HG03175 (cell line): Measurements from ENCODE around the gene FAM228B.
A peak's percentile ranks its signal among the peaks of the same experiment; 100 is the strongest.
"Not testable (repeated sequence)": the region's sequence is repeated elsewhere in the genome, so short reads cannot be mapped to it uniquely, and the experiment has no call there.

Source experiments
- ATAC-seq: cut with Tn5 transposase; IDR thresholded peaks from one replicate; pipeline ENCODE4 v1.9.1; 2021; ENCODE audit warnings: mild to moderate bottlenecking, moderate library complexity; ENCODE audit not compliant: unreplicated experiment

The FAM228B gene

DNA sequence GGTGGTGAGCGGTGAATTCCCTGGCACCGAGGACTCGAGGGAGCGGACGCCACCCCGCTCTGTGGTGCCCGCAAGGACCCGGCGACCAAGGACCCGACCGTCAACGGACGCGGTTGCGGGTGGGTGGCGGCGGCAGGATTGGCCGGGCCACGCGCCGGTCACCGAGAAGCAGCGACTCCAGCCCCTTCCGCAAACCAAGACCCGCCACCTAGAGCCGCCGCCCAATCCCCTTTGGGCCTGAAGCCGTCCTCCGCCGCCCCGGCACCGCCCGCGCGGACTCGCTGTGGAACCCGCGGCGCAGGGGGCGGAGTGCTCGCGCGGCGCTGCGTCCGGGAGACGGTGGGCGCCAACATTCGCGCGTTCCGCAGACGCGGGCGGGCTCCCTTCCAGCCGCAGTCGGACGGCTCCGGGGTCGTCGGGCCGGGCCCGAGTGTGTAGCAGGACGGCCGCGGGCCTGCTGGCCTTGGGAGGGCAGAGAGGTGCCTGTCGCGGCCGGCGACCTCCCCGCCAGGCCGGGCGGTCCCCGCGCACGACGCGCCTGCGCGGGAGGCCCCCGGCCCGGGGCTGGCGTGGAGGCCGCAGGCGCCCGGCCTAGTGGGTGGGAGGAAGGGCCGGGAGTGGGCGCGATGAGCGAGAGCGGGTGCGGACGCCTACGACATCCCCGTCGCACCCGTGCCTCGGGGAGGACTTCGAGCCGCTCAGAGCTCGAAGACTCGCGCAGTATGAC is at the start of gene FAM228B, which contains the start of gene PFN4:
FAM228B (plus strand) TSS at position 275 of the 727 bp plus-strand sequence. CDS start 893 bp downstream, outside the sequence.
PFN4 (minus strand) TSS at position 140 of the 727 bp plus-strand sequence. CDS start 799 bp downstream, outside the sequence.
- ATAC-seq = peak; percentile 91

DNA sequence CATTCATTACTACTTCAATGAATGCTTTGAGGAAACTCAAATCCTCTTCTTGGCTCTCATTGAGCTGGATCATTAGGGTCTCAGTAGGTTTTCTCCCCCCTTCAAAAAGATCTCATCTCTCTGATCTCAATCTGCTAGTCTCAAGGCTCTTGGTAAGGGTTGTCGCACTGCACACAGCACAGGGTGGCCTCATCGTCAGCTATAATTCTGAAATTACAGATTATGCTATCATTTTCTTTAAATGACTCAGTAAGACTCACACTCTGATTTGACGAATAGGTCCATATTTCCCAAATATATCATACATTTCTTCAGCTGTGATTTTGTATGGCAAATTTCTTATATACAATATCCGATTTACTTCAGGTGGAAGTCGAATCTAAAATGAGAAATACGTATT is 49.5 kb upstream of the FAM228B start:
- ATAC-seq = no peak

DNA sequence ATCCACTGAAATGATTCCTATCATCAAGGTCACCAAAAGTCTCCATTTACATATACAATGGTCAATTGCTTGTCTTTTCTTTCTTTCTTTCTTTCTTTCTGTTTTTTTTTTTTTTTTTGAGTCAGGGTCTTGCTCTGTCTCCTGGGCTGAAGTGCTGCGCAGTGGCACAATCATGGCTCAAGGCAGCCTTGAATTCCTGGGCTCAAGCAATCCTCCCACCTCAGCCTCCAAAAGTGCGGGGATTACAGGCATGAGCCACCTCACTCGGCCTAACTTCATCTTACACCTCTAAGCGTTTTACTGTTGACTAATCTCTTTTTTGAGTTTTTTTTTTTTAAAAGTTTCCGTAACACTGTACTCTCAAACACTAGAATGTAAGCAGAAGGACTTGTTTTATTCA is 48.0 kb upstream of the FAM228B start:
- ATAC-seq = no peak

DNA sequence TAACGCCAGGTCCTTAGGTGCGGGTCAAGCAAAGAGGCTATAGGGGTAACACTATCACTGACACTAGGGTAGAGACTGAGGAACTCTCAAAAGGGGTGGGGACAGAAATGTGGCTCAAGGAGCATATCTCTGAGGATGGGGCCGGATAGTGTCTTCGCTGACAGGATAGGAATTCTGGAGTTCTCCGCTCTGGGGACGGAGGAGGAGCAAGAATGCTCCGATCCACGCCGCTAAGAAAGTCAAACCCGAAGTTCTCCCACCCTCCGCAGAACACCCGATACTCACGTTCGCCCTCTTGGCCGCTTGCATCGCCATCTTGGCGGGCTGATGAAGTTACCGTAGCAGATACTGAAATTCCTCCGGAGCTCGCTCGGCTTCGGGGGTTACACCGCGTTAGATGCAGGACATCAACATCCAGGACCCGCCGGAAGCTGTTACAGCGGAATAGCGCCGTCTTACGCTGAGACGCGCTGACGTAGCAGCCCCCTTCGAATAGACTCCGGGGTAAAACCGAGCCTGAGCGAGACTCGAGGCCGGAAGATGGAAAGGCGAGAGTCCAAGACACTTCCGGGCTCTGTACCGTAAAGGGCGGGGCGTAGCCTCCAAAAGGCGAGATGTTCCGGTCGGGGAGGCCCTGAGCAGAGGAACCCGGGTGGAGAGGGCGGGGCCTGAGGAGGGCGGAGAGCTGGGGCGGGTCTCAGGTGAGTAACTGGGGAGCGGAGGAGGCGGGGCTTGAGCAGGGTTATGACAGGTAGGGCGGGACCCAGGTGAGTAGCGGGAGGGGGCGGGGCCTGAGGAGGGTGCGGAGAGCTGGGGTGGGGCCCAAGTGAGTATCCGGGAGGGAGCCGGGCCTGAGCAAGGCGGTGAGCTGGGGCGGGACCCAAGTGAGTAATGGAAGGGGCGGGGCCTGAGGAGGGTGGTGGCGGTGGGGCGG is 47.1 kb upstream of the FAM228B start, which contains the start of gene SF3B6:
SF3B6 (minus strand) TSS at position 412 of the 934 bp plus-strand sequence; CDS start at position 315, 97 bp downstream.
- peak; percentile 94 for ATAC-seq

DNA sequence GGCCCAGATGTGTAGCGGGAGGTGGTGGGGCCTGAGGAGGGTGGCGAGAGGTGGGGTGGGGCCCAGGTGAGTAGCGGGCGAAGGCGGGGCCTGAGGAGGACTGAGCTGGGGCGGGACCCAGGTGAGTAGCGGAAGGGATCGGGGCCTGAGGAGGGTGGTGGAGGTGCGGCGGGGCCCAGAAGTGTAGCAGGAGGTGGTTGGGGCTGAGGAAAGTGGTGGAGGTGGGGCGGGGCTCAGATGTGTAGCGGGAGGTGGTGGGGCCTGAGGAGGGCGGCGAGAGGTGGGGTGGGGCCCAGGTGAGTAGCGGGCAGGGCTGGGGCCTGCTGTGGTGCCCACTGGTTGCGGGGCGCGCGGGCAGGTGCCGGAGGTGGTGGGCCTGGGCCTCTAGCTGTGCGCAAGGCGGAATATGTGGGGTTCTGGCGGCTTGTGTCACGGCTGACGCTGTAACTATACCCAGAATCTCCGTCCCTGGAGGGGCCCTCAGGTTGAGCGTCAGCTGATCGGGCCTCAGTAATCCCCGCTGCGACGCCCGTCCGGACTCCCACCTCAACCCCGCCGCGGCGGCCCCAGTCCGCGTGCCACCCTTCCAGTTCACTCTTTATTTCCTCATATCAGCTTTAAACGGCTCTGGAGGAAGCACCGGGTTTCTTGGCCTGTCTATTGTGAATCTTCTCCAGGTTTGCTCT is 46.3 kb upstream of the FAM228B start:
- peak; percentile 7 for ATAC-seq

DNA sequence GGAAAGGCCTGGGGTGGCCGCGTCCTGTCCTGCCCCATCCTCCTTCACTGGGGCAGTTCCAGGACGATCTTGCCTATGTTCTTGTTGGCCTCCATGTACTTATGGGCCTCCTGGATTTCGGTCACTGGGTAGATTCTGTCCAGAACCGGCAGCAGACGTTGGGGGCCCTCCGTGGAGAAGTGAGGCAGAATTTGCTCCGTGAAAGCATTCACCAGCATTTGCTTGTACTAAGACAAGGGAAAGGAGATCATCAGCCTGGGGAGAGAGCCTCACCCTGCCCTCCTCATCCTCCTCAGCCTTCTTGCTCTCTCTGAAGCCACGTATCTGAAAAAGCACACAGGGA is 45.8 kb upstream of the FAM228B start:
- ATAC-seq = no peak

DNA sequence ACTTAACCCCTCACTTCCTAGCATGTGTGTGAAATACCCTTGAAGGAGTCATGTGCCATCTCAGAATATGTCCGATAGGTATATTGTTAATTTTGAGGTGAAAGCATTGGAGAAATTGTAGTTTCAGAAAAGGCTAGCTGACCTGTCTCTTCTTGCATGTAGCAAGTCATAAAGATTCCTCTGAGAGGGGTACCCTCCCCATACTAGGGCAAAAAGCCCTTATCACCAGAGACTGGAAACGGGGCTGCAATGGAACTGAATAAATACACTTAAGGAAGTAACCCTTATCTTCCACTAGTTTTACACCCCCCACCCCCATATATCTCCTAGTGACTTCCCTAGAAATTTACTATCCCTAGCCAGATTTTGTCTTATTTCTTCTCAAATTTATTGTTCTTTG is 45.4 kb upstream of the FAM228B start:
- no peak for ATAC-seq

DNA sequence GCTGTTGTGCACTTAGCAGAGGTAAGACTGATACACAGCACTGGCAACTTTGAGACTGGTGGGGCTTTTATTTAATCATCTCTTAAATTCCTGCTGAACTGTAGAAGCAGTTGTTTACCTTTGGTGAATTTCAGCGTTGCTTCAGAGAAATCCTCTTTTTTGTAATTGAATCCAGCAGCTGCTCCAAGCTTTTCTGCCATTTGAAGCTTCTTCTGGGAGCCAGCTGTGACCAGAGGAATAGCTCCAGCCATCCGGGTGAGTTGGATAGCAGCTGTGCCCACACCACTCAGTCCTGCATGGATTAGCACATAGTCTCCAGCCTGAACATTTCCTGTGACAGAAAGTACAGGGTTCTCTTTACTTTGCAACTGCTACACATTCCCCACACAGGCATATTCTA is 42.6 kb upstream of the FAM228B start:
- ATAC-seq = no peak

DNA sequence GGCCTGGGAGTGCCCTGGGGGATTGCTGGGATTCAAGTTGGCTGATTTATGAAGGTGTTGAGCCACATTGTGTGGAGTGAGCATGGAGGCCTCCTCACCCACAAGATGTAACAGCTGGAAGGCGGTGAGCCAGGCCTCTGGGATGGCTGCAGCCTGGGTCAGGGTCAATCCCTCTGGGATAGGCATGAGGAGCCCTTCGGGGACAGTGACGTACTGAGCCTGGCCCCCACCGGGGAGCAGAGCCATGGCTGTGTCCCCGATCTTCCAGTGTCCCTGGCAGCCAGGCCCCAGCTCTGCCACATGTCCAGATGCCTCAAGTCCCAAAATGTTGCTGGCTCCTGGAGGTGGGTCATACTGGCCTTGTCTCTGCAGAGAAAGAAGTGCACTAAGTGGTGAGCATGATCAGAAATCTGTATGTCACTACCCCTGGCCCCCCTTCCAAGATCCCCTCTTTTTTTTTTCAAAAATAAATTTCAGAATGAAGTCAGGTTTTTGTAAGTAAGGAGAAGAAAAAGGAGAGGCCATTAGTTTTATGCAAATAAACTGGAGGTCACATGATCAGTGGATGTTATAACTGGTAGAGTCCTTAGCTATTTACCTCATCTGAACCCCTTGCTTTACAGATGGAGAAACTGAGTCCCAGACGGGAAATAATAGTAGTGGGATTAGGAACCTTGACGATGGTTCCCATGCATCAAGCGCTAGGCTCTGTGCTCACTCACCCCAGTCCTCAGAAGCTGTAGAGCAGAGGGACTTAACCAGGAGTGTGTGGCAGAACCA is 40.3 kb upstream of the FAM228B start:
- no peak for ATAC-seq

DNA sequence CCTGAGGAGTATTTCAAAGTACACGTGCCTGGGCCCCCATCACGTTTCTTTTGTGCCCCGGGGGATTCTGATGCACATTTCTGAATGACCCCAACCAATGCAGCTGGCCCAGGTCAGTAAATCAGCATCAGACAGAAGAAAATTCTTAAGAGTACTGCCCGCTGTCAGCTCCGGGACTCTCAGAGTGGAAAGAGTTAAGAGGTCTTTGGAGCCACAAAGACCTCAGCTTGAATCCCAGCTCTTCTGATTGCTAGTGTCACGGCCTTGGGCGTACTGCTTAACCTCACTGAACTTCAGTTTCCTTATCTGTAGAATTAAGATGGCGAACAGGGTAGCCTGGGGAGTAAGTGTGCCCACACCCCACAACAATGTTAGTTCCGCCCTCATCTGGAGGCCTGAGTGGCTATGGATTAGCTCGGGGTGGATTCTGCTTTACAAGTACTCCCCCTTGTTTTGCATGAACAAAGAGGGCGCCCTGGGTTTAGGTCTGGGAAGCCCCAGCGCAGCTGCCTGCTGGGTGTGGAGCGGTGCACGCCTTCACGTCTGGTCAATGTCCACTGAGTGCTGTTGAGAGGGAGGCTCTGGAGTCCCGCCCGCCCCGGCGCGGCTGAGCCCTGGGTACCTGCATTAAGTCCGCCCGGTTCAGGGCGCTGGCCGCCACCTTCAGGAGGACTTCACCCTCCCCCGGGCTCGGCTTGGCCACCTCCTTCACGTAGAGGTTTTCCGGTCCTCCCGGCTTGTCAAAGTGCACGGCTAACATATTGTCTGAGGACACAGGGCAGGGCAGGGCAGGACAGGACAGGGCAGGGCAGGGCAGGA is 39.5 kb upstream of the FAM228B start:
- peak; percentile 77 for ATAC-seq

DNA sequence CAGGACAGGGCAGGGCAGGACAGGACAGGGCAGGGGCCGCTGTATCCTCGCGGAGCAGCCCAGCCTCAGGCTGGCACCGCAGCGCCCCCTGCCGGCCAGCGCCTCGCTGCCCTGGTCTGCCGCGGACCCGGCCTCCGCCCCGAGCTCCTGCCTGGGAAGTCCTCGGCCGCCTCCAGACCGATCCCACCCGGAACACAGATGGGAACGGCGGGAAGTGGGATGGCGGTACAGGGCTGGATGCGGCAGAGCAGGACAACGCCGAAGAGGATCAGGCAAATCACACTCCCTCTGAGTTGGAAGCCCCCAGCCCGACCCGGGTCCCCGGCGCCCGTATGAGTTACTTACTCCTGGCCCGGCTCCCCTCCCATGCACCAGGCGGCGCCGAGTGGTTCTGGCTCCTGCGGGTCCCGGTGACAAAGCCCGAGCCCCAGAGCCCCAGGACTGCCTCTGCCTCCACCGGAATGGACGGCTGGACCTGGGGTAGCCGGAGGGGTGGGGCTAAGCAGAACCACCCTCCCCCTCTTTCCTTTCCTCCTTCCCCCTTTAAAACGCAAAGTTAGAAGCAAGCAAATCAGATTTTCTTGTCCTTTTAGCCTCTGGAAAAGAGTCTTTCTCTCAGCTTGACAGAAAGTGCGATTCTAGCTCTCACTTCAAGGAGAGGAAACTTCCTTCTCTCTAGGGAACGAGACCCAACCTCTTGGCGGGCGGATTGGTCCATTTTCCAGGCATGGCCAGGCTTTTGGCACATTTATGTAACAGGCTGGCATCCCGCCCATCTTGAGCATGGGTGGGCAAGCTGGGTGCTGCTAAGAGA is 38.7 kb upstream of the FAM228B start, which contains the start of gene TP53I3:
TP53I3 (minus strand) TSS at position 449 of the 814 bp plus-strand sequence. CDS start 508 bp downstream, outside the sequence.
- peak; percentile 85 for ATAC-seq

DNA sequence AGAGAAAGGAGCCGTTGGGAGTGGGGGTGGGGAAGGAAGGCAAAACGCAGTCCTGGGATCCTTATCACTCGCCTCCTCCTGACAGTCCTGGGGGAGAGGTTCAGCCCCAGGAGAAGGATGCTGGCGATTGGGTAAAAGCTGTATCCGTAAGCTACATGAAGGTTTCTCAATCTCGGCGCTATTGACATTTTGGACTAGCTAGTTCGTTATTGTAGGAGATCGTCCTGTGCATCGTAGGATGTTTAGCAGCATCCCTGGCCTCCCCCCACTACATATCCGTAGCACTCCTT is 38.1 kb upstream of the FAM228B start:
- ATAC-seq = no peak

DNA sequence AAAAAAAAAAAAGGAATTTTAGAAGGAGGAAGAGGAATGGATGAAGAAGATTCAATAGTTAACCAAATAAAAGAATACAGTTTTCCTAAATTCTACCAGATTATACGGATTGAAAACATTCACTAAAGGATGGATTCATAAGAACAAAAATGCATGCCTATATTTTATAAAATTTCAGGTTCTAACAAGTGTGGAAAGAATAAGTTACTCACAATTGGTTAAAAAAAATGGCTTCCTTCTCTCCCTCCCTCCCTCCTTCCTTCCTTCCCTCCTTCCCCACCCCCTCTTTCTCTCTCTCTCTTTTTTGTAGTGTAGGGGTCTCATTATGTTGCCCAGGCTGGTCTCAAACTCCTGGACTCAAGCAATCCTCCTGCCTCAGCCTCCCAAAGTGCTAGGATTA is 37.0 kb upstream of the FAM228B start:
- ATAC-seq = no peak

DNA sequence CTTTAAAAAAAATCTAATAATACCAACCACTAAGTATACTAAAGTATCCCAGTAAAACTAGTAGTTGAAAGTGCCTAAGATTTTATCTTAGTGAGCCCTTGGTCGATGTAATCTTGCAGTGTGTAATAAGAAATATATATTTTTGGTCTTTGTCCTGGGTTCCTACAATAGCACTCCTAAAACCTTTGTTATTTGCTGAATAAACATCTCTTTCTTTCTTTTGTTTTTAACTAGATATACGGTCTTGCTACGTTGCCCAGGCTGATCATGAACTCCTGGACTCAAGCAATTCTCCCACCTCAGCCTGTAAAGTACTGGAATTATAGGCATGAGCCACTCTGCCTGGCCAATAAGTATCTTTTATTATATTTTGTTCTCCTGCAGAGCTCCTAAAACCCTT is 36.2 kb upstream of the FAM228B start:
- no peak for ATAC-seq

DNA sequence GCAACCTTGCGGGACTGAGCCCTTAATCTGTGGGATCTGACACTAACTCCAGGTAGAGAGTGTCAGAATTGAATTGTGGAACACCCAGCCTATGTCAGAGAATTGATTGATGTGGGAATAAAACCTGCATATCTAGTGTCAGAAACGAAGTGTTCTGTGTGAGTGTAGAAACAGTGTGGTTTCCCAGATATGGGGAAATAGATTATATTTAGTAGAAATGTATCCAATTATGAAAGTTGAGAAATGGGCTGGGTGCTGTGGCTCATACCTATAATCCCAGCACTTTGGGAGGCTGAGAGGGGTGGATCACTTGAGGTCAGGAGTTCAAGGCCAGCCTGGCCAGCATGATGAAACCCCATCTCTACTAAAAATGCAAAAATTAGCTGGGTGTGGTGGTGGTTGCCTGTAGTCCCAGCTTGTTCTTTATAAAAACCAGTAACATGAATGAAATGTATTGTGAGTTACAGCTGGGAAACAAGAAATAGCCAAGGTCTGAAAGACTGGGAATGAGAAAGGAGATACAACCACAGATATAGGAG is 34.4 kb upstream of the FAM228B start:
- no peak for ATAC-seq

DNA sequence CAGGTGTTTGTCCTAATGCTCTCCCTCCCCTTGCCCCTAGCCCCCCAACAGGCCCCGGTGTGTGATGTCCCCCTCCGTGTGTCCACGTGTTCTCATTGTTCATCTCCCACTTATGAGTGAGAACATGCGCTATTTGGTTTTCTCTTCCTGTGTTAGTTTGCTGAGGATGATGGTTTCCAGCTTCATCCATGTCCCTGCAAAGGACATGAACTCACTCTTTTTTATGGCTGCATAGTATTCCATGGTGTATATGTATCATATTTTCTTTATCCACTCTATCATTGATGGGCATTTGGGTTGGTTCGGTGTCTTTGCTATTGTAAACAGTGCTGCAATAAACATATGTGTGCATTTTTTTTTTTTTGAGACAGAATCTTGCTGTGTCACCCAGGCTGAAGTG is 30.0 kb upstream of the FAM228B start:
- ATAC-seq = not testable (repeated sequence)

DNA sequence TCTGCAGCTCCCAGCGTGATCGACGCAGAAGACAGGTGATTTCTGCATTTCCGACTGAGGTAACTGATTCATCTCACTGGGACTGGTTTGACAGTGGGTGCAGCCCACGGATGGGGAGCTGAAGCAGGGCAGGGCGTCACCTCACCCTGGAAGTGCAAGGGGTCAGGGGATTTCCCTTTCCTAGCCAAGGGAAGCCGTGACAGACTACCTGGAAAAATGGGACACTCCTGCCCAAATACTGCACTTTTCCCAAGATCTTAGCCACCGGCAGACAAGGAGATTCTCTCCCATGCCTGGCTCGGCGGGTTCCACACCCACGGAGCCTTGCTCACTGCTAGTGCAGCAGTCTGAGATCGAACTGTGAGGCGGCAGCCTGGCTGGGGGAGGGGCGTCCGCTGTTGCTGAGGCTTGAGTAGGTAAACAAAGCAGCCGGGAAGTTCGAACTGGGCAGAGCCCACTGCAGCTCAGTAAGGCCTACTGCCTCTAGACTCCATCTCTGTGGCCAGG is 28.0 kb upstream of the FAM228B start:
- not testable (repeated sequence) for ATAC-seq

DNA sequence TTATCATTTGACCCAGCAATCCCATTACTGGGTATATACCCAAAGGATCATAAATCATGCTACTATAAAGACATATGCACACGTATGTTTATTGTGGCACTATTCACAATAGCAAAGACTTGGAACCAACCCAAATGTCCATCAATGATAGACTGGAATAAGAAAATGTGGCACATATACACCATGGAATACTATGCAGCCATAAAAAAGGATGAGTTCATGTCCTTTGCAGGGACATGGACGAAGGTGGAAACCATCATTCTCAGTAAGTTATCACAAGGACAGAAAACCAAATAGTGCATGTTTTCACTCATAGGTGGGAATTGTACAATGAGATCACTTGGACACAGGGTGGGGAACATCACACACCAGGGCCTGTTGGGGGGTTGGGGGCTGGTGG is 22.5 kb upstream of the FAM228B start:
- ATAC-seq = not testable (repeated sequence)
